ENCODE results near the gene RNF113B.

DNA sequence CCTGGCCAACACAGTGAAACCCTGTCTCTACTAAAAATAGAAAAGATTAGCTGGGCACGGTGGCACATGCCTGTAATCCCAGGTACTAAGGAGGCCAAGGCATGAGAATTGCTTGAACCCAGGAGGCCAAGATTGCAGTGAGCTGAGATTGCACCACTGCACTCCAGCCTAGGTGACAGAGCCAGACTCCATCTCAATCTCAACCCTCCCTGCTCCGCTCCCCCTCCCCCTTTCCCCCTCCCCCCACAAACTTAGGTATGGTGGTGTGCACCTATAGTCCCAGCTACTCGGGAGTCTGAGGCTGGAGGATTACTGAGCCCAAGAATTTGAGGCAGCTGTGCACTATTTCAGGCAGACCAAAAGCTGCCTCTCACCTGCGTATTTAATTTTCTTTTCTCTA is 21.6 kb upstream of the RNF113B start:
- TF ChIP-seq, protein P1, sequence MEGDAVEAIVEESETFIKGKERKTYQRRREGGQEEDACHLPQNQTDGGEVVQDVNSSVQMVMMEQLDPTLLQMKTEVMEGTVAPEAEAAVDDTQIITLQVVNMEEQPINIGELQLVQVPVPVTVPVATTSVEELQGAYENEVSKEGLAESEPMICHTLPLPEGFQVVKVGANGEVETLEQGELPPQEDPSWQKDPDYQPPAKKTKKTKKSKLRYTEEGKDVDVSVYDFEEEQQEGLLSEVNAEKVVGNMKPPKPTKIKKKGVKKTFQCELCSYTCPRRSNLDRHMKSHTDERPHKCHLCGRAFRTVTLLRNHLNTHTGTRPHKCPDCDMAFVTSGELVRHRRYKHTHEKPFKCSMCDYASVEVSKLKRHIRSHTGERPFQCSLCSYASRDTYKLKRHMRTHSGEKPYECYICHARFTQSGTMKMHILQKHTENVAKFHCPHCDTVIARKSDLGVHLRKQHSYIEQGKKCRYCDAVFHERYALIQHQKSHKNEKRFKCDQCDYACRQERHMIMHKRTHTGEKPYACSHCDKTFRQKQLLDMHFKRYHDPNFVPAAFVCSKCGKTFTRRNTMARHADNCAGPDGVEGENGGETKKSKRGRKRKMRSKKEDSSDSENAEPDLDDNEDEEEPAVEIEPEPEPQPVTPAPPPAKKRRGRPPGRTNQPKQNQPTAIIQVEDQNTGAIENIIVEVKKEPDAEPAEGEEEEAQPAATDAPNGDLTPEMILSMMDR (conservative IDR thresholded peaks at IDR 0.05) = no peak
- TF ChIP-seq ZFX (IDR thresholded peaks at IDR 0.05) = no peak

Measured in C4-2B (cell line).